Stimulated activated CD8-positive, alpha-beta memory T cell treated with anti-CD3 and anti-CD28 coated beads, Interleukin-7, amount 100 ng/mL, for 1 hour (primary cell): ENCODE data around the gene NINJ2.
A peak's percentile ranks its signal among the peaks of the same experiment; 100 is the strongest.
"Not testable (repeated sequence)": the region's sequence is repeated elsewhere in the genome, so short reads cannot be mapped to it uniquely, and the experiment has no call there.

Experiments
- DNase-seq, 2 donors: peaks; one replicate each; pipeline ENCODE4 v3.0.0-alpha.2; 2020; ENCODE audit warnings: low read depth in 2 of 2

The NINJ2 gene

DNA sequence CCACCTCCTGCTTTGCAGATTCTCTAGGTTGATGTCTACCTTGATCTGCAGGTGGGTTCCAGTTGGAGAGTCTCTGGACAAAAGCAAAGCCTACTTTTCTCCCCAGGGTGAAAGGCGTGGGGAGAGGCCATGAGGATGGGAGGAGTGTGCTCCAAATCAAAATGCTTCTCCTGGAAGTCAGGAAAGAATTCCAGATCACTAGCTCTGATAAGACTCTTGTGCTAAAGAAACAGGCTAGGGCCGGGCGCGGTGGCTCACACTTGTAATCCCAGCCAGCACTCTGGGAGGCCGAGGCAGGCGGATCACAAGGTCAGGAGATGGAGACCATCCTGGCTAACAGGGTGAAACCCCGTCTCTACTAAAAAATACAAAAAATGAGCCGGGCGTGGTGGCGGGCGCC, 21.9 kb downstream of the NINJ2 start:
- not testable (repeated sequence) for DNase-seq

DNA sequence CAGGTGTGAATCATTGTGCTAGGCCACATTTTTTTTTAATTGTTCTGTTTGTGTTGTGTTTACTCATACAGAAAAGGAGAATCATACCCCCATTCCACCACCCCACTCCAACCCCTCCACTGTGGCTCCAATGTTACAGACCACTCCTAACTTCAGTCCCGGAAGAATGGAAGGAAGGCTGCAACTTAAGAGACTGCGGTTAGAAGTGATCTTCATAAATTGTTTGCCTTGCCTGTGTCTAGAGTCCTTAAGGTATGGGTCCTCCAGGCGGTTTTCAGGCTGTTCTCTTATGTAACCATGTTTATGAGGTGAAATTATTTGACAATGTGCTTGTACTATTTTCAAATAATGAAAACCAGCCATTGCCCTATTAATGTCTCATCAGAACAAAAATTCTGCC, 22.5 kb downstream of the NINJ2 start:
- DNase-seq: no peak

DNA sequence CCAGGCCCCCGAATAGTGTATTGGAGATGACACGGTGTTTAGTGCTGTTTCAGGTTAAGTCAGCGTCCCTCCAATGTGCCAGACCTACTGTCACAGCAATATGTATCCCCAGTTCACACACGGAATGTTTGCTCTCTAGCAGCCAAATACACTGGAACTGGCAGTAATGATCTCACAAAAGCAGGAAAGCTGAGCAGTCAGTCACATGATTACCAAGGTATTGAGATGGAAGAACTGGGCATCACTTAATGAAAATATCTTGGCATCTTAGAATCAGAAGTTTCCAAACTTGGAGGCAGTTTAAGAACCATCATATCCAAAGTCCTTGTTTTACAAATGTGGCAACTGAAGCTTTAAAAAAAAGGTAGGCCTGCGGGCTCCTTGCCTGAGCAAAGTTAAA, 23.3 kb downstream of the NINJ2 start:
- DNase-seq: no peak

DNA sequence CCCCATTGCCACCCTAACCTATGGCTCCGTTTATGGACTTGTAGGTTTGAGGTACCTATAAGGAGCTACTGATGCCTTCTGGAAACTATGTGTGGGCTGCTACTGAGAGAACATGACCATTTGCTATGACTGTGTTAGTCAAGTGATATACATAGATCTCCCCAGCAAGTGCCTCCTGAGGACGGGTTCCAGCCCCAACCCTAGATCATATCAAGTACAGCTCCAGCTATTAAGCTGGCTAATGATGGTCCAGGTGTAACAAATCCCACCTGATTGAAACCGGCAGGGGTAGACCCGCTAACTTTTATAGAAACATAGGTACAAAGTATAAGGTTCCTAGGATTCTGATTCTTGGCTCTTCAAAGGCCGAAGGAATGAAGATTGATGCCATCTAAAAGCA, 23.7 kb downstream of the NINJ2 start:
- DNase-seq: no peak

DNA sequence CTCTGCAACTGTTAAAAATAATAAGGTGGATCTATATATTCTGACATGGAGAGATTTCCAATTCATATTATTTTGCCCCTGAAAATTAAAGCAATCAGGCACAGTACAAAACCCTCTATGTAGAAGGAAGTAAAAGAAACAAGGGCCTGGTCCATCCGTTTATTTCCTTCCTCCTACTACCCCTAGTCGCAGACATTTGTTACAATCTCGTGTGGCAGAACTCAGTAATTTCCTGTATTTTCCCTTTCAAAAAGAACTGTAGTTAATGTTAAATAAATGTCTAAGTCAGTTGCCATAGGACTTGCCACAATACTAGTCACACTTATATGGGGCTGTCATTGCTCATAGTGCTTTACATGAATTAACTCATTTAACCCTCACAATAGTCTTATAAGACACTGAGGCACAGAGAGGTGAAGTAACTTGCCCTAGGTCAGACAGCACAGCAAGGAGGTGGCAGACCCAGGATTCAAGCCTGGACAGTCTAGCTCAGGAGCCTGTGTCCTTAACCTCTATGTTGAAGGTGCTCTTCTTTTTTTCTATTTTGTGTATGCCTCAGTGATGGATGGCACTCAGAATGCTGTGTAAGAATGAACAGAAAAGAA, 24.2 kb downstream of the NINJ2 start:
- no peak for DNase-seq

DNA sequence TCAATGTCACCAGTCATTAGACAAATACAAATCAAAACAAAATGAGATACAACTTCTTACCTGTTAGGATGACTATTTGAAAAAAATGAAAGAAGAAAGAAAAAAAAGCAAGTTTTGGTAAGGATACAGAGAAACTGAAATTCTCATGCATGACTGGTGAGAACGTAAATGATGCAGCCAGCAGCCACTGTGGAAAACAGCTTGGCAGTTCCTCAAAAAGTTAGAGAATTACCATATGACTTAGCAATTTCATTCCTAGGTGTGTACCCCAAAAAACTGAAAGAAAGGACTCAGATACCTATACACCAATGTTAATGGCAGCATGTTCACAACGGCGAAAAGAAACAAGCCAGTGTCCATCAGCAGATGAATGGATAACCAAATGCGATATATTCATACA, 26.6 kb downstream of the NINJ2 start:
- no peak for DNase-seq

DNA sequence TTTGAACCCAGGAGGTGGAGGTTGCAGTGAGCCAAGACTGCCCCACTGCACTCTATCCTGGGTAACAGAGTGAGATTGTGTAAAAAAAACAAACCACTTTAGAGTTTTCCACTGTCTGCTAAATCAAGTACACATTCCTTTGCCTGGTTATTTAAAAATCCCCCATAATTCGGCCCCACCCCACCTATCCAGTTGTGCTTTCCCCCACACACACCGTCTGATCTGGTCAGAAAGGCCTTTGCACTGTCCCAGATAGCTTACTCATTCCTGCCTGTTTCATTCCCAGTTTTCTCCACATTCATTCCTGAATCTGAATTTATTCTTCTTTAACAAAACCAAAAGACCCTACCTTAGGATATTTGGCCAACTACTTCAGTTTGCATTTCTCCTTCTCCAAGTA, 29.5 kb downstream of the NINJ2 start:
- no peak for DNase-seq

DNA sequence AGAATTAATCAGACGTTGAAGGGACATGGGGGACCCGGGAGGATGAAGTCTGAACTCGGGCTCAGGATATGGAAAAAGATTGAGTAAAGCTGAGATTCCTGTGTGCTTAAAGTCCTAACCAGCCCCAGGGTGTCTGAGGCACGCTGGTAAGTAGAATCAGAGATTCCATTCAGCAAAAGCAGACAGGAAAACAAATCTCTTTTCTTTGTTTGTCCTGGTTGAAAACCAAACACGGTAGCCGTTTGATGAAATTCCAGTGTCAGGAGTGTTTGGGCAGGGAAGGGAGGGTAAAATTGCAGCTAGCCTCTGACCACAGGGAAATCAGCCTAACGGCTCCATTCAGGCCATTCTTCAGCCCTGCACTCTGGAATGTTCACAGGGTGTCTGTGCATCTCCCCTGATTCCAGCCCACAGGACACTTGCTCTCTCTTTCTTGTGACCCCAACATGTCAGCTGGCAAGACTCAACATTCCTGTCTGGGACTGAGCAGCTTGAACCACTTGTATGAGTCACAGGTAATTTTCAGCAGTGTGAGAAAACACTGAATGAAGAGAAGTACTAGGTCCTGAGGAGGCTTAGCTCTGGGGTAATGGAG, 31.0 kb downstream of the NINJ2 start:
- DNase-seq: no peak

DNA sequence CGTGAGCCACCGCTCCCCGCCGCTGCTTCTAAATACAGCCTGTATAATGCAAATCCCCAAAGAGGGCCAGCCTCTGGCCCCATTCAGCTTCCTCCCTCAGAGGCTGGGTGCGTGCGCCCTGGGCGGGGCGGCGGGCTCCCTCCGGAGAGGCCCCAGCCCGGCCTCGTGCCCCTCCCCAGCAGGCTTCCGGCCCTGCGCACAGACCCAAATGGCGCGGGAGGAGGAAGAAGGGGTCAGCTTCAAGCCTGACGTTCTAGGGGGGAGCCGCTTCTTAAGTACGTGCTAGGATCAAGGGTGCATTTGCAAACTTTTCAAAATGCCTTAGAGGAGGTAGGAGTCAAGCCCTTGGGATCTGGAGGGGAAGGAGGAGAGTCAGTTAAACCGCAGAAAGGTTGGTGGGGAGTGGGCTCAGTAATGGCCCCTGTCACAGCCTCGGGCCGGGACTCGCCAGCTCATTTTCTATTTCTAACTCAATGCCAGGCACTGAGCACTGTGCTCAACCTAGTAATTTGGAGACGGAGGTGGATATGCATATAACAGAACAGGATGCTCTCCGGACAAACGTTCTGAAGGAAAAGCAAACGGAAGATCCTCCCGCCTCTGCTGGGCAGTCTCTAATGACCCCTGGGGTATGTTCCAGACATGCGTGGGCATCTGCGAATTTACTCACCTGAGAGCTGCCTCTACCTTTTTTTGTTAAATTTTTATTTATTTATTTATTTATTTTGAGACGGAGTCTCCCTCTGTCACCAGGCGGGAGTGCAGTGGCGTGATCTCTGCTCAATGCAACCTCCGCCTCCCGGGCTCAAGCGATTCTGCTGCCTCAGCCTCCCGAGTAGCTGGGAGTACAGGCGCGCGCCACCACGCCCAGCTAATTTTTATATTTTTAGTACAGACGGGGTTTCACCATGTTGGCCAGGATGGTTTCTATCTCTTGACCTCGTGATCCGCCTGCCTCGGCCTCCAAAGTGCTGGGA, 32.3 kb downstream of the NINJ2 start:
- DNase-seq: peak; percentile 14 to 37

DNA sequence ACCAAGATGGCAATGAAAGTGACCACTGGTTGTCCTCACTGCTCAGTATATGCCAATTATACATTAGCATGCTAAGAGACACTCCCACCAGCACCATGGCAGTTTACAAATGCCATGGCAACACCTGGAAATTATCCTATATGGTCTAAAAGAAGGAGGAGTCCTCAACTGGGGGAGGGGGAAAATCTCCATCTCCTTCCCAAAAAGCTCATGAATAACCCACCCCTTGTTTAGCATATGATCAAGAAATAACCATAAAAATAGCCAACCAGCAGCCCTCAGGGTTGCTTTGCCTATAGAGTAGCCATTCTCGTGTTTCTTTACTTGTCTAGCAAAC, 34.5 kb downstream of the NINJ2 start:
- not testable (repeated sequence) for DNase-seq

DNA sequence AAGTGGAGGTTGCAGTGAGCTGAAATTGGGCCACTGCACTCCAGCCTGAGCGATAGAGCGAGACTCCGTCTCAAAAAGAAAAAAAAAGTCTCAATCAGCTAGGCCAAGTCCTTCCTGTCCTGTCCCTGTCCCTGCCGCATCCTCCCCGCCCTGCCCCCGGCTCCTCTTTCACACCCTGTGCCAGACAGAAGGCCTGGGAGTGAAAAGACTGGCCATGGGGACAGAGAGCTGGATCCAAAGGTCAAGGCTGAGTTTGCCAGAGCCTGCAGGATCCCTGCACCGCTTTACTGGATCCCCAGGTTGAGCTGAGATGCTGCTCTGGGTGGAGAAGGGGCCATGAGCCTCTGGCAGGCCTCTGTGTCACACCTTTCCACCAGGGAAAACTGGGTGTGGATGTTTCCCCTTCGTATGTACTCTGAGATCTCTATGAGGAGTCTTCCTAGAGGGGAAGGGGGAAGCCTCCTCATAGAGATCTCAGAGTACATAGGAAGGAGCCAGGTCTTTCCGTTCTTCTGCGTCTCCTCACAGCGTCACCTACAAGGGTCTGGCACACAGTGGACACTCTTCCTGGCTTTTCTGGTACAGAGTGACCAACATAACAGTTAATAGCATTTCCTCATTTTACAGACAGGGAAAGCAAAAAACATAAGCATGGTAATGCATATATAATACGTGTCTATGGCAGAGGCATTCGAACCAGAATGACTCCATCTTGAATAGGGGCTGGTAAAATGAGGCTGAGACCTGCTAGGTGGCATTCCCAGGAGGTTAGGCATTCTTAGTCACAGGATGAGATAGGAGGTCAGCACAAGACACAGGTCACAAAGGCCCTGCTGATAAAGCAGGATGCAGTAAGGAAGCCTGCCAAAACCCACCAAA, 35.1 kb downstream of the NINJ2 start:
- DNase-seq: no peak

DNA sequence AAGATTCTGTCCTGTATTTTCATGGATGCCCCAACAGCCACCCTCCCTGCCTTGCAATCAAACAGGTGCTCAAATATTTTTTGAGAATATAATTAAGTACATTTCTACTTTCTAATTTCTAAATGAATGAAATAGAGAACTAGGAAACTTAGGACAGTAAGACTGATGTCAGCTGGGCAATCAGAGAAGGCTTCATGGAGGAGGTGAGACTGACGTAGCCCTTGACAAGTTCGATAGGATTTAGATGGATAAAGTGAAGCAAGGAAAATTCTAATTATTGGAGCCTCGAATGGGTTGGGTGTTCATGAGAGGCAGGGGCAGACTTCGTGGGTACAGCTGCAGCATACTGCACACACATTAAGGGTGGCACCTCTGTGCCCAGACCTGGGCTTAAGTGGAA, 36.0 kb downstream of the NINJ2 start:
- DNase-seq: no peak

DNA sequence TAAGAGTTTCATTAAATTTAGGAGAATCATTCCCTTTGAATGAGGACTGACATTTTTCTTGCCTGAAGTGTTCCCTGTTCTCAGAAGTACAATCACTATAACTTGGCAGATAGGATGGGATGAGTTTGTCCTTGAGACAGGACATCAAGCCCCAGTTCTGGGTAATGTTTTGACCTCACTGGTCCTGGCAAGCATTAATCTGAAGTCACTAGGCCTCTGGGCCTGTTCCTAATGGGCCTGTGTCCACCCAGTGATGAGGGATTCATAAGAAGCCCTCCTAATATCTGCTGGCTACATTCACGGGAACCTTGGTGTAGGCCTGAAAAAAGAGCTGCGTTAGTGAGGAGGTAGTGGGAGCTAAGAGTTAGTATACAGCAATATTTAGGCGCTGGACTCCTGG, 37.2 kb downstream of the NINJ2 start:
- DNase-seq: no peak

DNA sequence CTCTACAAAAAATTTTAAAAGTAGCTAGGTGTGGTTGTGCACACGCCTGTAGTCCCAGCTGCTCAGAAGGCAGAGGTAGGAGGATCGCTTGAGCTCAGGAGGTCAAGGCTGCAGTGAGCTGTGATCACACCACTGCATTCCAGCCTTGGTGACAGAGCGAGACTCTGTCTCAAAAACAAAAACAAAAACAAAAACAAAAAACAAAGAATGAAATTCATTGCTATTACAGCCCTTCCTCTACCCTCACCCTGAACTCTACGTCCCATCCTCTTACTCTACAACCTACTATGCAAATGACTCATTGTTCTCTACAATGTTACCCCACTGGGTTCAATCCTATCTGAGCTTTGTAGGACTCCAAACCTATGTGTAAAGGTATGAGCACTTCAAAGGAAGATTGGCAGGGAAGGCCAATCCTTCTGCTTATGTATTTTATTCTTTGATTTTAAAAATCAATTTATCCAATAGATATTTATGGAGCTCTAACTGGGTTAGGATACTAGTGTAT, 39.3 kb downstream of the NINJ2 start:
- no peak for DNase-seq

DNA sequence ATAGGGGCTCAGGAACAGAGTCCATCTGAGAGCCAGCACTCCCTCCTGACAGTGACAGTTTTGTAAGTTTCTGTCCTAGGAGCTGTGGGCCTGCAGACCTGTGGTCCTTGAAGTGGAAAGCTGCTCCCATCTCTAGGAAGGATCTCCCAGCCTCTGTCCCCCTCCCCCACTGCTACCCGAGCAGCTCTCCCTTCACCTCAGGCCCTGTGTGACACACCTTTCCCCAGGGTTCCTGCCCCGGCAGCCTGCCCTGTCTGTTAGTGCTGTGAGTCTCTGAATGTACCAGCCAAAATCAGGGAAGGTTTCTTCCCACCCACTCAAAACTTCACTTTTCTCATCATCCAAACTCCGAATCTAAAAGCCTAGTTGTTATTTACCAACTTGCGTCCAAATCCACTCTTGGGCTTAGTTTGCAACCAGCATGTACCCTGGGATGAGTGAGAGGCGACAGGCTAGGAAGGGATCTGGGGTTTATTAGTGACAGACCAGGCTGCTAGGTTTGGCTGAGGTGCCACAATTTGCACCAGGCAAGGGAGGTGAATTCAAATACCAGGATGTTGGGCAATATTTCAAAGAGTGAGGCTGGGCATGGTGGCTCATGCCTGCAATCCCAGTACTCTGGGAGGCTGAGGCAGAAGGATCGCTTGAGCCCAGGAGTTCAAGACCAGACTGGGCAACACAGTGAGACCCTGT, 39.9 kb downstream of the NINJ2 start:
- DNase-seq: no peak

DNA sequence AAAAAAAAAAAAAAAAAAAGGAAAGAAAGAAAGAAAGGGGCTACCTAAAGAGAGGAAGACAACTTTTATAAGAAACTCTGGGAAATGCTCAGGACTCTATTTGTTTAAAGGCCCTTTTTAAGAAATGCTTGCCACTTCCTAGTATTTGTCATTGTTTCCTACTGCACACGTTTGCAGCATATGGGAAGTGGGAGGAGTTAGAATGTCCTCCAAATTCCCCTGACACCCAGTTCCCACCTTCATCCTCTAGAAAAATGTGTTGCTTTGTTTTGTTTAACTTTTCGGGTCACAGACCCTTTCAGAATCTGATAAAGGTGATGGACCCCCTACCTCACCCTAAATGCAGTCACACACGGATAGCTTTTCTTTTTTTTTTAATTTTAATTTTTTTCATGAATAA, 40.8 kb downstream of the NINJ2 start:
- DNase-seq: no peak

DNA sequence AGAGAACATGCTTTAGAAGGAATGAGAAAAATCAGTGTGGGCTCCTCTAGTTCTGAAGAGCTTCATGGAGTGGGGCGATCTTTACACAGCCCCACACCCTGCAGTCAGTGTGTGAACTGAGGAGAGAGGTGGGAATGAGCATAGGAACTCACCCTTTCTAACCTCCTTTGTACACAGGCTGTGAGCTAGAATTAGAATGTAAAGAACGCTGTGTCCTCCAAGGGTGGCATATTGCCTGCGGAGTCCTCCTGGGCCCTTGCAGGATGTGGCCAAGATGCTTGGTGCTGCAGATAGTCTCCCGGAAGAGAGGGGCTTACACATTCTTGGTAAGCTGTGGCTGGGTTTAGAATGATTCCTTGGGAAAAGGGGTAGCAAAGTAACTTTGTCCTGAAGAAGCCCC, 43.9 kb downstream of the NINJ2 start:
- DNase-seq: no peak

DNA sequence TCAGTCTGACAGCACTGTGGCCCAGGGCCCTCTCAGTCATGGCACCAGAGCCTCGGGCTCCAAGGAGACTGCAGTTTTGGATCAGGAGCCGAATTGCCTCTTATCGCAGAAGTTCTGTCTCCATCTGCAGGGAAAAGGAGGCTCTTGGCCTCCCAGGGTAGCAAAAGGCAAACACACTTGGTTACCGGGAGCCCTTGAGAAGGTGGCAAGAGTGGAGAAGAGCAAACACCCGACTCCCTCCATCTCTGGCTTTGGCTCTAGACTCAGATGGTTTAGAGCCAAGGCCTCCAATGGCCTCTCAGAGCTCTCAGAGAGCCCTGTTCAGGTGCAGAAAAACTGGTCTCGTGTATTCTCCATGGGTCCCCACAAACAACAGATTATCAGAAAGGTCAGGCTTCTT, 44.6 kb downstream of the NINJ2 start:
- no peak for DNase-seq

DNA sequence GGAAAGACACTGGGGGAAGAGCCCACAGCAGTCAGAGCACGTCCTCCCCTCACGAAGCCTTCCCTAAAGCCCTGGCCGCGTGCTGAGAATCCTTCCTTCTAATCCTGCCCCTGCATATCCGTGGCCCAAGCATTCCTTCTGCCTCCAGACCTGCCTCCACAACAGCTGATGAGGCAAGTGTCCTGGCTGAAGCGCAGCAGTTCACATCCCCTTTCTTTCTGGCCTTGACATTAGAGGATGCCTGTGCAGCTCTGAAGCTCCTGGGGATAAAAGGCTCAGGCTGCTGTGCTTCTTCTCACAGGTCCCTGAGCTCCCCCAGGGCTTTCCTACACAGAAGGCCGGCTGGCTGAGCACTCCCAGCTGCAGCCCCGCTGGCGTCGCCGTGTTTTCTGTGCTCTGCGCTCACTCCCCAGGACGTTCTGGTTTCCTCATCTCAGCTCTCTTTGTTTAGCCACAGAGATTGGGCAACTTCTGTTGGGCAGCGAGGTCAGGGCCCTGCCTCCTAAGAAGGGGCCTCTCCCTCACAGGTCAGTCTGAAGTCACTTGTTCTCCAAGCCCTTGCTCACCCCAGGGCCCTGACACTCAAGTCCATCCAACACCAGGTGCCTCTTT, 45.8 kb downstream of the NINJ2 start:
- DNase-seq: no peak

DNA sequence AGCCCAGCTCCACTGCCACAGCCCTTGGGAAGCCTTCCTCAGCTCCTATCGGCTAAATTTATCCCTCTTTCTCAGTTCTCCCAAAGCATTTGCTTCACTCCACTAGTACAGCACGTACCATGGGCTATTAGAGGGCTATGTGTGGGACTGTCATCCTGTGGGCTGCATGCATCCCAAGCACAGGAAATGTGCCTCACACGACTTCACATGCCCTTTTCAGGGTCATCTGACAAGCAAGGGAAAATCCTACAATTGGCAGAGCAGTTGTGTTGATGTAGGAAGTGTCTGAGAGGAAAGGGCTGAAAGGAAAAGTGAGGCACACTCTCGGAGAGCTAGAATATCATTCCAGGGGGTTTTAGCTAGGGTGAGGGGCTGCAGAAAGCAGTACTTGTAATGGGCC, 47.6 kb downstream of the NINJ2 start:
- no peak for DNase-seq
